Mucosa of stomach (tissue), 1 donor: Measurements from ENCODE around the gene SKIDA1.

Experiments used
- H3K27me3 ChIP-seq: one replicate; pipeline ENCODE4 v1.7.0; 2013; ENCODE audit warnings: mild to moderate bottlenecking, low read length; ENCODE audit not compliant: control insufficient read depth, insufficient read depth
- H3K36me3 ChIP-seq: one replicate; pipeline ENCODE4 v1.7.0; 2013; ENCODE audit warnings: low read length; ENCODE audit not compliant: control insufficient read depth, insufficient read depth
- H3K4me1 ChIP-seq: one replicate; pipeline ENCODE4 v1.7.0; 2013; ENCODE audit warnings: mild to moderate bottlenecking, low read length; ENCODE audit not compliant: control insufficient read depth, insufficient read depth
- H3K4me3 ChIP-seq: one replicate; pipeline ENCODE4 v1.7.0; 2013; ENCODE audit warnings: low read length
- H3K9ac ChIP-seq: one replicate; pipeline ENCODE4 v1.7.0; 2013; ENCODE audit warnings: mild to moderate bottlenecking, low read length, moderate library complexity
- H3K9me3 ChIP-seq: one replicate; pipeline ENCODE4 v1.7.0; 2013; ENCODE audit warnings: mild to moderate bottlenecking, low read length, moderate library complexity; ENCODE audit not compliant: control insufficient read depth
- donor health status: Pancreatic carcinoma.

SKIDA1 gene

DNA sequence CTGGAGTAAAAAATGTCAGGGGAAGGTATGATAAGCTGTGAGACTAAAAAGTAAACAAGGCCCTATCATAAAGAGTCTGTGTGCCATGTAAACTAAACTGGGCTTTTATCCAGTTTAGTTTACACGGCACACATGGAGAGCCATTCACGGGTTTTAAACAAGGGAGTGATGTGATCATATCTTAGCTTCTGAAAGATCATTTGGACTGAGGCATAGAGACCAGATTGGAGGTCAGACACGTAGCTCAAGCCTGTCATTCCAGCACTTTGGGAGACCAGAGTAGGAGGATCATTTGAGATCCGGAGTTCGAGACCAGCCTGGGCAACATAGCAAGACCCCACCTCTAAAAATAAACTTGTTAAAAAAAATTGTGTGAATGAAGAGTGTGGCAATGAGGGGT lies 50.1 kb downstream of the SKIDA1 start:
- H3K36me3 ChIP-seq, result no peaks in the 10 kb centered on the region
- H3K9ac ChIP-seq, result no peak overlapping the region
- H3K4me1 ChIP-seq, result no peaks in the 10 kb centered on the region
- no peak overlapping the region for H3K4me3 ChIP-seq
- H3K27me3 ChIP-seq, result no peaks in the 10 kb centered on the region
- no peaks in the 10 kb centered on the region for H3K9me3 ChIP-seq

GRCh38 chr10:21473541-21473940 lies 51.9 kb downstream of the SKIDA1 start:
- no peaks in the 10 kb centered on the region for H3K36me3 ChIP-seq
- H3K4me1 ChIP-seq, result no peaks in the 10 kb centered on the region
- no peak overlapping the region for H3K9ac ChIP-seq
- no peaks in the 10 kb centered on the region for H3K9me3 ChIP-seq
- no peaks in the 10 kb centered on the region for H3K27me3 ChIP-seq
- no peak overlapping the region for H3K4me3 ChIP-seq

GRCh38 chr10:21473135-21473534 lies 52.3 kb downstream of the SKIDA1 start:
- no peaks in the 10 kb centered on the region for H3K9me3 ChIP-seq
- no peak overlapping the region for H3K4me3 ChIP-seq
- H3K27me3 ChIP-seq, result no peaks in the 10 kb centered on the region
- no peaks in the 10 kb centered on the region for H3K36me3 ChIP-seq
- no peaks in the 10 kb centered on the region for H3K4me1 ChIP-seq
- no peak overlapping the region for H3K9ac ChIP-seq

DNA sequence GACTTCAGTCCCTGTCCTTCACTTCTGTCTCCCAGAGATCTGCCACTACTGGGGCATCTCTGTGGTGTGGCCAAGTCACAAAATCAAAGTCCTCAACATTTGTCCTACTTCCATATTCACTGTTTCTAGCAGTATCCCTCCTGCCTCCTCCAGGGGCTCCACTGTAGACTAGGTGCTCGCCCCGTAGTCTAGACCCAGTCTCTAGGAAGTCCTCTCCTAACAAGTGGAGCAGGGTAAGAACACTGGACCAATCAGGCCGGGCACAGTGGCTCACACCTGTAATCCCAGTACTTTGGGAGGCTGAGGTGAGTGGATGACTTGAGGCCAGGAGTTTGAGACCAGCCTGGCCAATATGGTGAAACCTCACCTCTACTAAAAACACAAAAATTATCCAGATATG lies 57.4 kb downstream of the SKIDA1 start:
- Histone ChIP-seq H3K36me3 (no peaks in the 10 kb centered on the region), H3K4me3 (no peak overlapping the region), H3K4me1 (no peaks in the 10 kb centered on the region)

GRCh38 chr10:21467633-21468032 lies 57.8 kb downstream of the SKIDA1 start:
- Histone ChIP-seq H3K27me3 (no peaks in the 10 kb centered on the region), H3K9me3 (no peaks in the 10 kb centered on the region), H3K4me1 (no peaks in the 10 kb centered on the region), H3K36me3 (no peaks in the 10 kb centered on the region), H3K9ac (no peak overlapping the region), H3K4me3 (no peak overlapping the region)

More for the DNA sequence above, 57.4 kb downstream of the SKIDA1 start:
- H3K27me3 ChIP-seq, result no peaks in the 10 kb centered on the region
- no peaks in the 10 kb centered on the region for H3K9me3 ChIP-seq
- no peak overlapping the region for H3K9ac ChIP-seq

DNA sequence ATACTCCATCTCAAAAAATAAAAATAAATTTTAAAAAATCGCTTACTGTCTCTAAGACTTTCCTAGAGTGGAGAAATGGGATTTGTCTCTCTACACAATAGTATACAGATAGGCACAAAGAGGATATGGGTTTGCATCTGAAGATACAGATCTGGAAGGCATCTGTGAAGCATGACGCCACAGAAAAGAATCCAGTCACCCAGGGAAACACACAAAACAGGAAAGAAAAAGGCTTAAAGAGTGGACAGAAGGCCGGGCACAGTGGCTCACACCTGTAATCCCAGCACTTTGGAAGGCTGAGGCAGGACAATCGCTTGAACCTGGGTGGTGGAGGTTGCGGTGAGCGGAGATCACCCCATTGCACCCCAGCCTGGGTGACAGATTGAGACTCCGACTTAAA lies 61.3 kb downstream of the SKIDA1 start:
- Histone ChIP-seq H3K4me1 (no peaks in the 10 kb centered on the region), H3K9me3 (no peaks in the 10 kb centered on the region), H3K9ac (no peak overlapping the region), H3K27me3 (no peaks in the 10 kb centered on the region), H3K4me3 (no peak overlapping the region), H3K36me3 (no peaks in the 10 kb centered on the region)
